ENCODE data around the gene RNF114. TPM values are rescaled to one million over a fixed set of nuclear protein-coding genes. Genes with fewer than 3 reads are reported as not detected.
"Not testable (repeated sequence)": the region's sequence is repeated elsewhere in the genome, so short reads cannot be mapped to it uniquely, and the experiment has no call there.

RNF114 gene
- total RNA-seq, 8 experiments from 2014 or later = 27.8 to 125 (median 46.0) TPM

DNA sequence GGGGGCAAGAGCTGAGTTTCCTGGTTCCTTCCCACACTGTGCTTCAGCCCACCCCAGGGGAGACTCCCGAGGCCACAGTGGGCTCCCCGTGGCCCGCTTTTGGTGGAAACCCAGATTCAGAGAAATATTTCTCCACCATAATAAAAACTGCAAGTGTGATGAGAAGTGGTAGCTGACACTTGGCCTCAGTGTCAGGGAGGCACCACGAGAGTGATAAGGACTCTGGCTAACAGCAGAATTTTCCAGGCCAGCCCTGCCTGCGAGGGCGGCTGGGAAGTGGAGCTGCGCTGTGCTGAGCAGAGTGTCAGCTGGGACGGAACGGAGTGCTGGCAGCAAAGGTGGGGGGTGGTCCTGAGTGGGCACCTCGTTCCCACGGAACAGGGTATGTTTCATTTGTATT, 43.4 kb upstream of the RNF114 start:
- no peak overlapping the region for H3K4me3 ChIP-seq
- H3K27ac ChIP-seq = no peak overlapping the region
- peaks cover 42 to 46% of the 10 kb centered on the region in 2 donors for H3K4me1 ChIP-seq (replicated peaks in 1 of 2)
- in situ Hi-C loops (cut with MboI; ENCODE audit: low pct_unique_long_range_greater_than_20kb in 2 of 9, low sequenced_read_pairs in 9 of 9, unreplicated experiment in 9 of 9) = loop anchor here in 5 of 9 experiments (25.0 kb wide), 2 partner anchors 281 to 556 kb away; no protein-coding TSS in a partner anchor
- WGBS, 10 experiments = 20 to 95% (median 91%) methylated on average over 1 to 11 of the region's 11 CpGs; no CpG with 5 or more reads in 3 of the 10 experiments
- peak in 2 of 8 experiments; percentile 19 to 22 for ATAC-seq (replicated peaks in 6 of 8)

DNA sequence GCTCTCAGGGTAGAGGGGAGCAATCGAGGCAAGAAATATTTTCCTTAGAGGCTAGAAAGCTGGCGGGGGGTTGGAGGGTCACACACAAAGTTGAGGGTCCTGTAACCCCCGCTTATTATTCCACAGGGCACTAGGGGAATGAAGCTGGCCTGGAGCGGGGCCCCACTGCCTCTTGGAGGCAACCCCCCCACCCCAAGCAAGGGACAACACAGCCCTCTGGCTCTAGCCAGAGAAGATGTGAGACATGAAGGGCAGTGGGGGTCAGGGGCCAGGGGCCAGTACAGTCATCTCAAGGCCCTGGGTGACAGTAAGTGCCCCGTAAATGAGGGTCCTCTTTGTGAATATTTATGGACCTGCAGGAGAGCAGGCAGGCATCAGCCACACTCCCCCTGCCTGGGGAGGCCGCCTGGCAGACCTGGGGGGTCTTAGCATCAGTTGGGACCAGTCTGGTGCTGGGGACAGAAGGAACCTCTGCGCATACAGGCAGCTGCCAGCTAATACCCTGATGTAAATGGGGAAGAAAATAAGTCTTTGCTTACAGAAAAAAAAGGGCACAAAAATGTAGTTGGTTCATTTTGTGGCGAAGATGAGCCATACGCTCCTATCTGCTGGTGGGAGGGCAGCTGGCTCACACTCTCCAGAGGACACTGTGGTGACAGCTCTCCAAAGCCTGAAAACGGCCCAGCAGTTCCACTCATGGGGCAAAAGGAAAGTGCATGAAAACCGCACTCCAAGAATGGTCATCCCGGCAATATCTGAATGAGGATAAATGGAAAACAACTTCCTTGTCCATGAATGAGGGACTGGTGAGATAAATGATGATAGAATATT, 42.7 kb upstream of the RNF114 start:
- in situ Hi-C loops (cut with MboI; ENCODE audit: low pct_unique_long_range_greater_than_20kb in 2 of 9, low sequenced_read_pairs in 9 of 9, unreplicated experiment in 9 of 9) = loop anchor here in 5 of 9 experiments (25.0 kb wide), 2 partner anchors 281 to 556 kb away; no protein-coding TSS in a partner anchor
- peaks cover 38 to 42% of the 10 kb centered on the region in 2 donors for H3K4me1 ChIP-seq (replicated peaks in 1 of 2)
- ATAC-seq (replicated peaks in 6 of 8) = no peak
- H3K27ac ChIP-seq = no peak overlapping the region
- WGBS, 10 experiments = 36 to 90% (median 70%) methylated on average over 2 to 9 of the region's 12 CpGs; no CpG with 5 or more reads in 1 of the 10 experiments
- no peak overlapping the region for H3K4me3 ChIP-seq

DNA sequence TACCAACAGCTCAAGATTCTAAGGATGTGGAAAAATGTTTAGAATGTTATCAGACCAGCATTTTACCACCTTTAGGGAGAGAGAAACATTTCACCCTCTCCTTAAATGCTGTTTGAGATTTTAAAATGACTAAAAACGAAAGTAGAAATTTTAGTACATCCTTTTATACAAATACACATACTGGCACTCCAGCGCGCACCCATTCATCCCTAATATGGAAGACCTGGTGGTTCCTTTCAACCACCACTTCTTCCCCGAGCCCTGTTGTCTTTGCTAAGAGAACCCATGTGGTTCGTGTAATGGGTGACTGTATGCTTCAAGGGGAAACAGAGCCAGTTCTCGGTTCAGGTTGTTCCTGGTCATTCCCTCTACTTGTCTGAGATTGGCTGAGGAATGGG, 42.1 kb upstream of the RNF114 start:
- Histone ChIP-seq H3K4me1 (replicated peaks in 1 of 2) (peaks cover 33 to 37% of the 10 kb centered on the region in 2 donors), H3K27ac (no peak overlapping the region), H3K4me3 (no peak overlapping the region)
- WGBS, 10 experiments = 43 to 92% (median 84%) methylated on average over 3 to 6 of the region's 6 CpGs; no CpG with 5 or more reads in 2 of the 10 experiments
- no peak for ATAC-seq (replicated peaks in 6 of 8)
- in situ Hi-C loops (cut with MboI; ENCODE audit: low pct_unique_long_range_greater_than_20kb in 2 of 9, low sequenced_read_pairs in 9 of 9, unreplicated experiment in 9 of 9) = loop anchor here in 5 of 9 experiments (25.0 kb wide), 2 partner anchors 282 to 557 kb away; no protein-coding TSS in a partner anchor

DNA sequence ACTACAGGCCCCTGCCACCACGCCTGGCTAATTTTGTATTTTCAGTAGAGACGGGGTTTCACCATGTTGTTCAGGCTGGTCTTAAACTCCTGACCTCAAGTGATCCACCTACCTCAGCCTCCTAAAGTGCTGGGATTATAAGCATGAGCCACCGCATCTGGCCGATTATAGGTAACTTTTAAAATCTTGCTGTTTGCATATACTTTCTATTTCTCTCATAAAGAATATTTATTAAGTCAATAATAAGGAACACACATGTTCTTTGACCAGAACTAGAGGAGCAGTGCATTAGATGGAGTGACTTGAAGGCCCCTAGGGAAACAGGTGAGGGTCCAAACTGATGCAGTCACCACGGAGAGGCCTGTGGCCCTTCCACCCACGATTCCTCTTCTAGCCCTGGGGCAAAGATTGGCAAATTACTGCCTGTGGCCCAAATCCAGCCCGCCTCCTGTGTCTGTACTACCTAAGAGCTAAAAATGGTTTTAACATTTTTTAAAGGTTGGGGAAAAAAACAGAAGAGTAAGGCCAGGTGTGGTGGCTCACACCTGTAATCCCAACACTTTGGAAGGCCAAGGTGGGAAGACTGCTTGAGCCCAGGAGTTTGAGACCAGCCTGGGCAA, 40.6 kb upstream of the RNF114 start:
- H3K4me1 ChIP-seq (replicated peaks in 1 of 2) = peaks cover 28 to 32% of the 10 kb centered on the region in 2 donors
- not testable (repeated sequence) for ATAC-seq (replicated peaks in 6 of 8); H3K4me3 ChIP-seq; H3K27ac ChIP-seq
- in situ Hi-C loops (cut with MboI; ENCODE audit: low pct_unique_long_range_greater_than_20kb in 2 of 9, low sequenced_read_pairs in 9 of 9, unreplicated experiment in 9 of 9) = loop anchor here in 5 of 9 experiments (25.0 kb wide), 2 partner anchors 283 to 558 kb away; no protein-coding TSS in a partner anchor
- WGBS, 10 experiments = 80 to 100% (median 90%) methylated on average over 1 to 5 of the region's 7 CpGs; no CpG with 5 or more reads in 2 of the 10 experiments

DNA sequence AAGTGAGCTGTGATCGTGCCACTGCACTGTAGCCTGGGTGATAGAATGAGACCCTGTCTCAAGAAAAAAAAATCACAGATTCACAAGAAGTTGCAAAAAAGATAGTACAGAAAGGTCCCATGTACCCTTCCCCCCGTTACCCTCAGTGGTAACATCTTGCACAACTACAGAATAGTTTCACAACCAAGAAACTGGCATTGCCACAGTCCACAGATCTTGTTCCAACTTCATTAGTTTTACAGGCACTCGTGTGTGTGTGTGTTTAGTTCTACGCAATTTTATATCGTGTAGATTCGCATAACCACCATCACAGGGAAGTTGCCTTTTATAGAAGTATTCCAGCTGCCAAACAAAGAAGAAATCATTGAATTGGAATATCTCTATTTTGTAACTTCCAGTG, 40.0 kb upstream of the RNF114 start:
- Histone ChIP-seq H3K27ac (no peak overlapping the region), H3K4me3 (no peak overlapping the region), H3K4me1 (replicated peaks in 1 of 2) (peaks cover 22 to 26% of the 10 kb centered on the region in 2 donors)
- in situ Hi-C loops (cut with MboI; ENCODE audit: low pct_unique_long_range_greater_than_20kb in 2 of 9, low sequenced_read_pairs in 9 of 9, unreplicated experiment in 9 of 9) = loop anchor here in 5 of 9 experiments (25.0 kb wide), 2 partner anchors 284 to 559 kb away; no protein-coding TSS in a partner anchor
- ATAC-seq (replicated peaks in 6 of 8) = no peak
- WGBS, 10 experiments = 50 to 100% (median 81%) methylated on average over 1 to 6 of the region's 6 CpGs; no CpG with 5 or more reads in 2 of the 10 experiments

DNA sequence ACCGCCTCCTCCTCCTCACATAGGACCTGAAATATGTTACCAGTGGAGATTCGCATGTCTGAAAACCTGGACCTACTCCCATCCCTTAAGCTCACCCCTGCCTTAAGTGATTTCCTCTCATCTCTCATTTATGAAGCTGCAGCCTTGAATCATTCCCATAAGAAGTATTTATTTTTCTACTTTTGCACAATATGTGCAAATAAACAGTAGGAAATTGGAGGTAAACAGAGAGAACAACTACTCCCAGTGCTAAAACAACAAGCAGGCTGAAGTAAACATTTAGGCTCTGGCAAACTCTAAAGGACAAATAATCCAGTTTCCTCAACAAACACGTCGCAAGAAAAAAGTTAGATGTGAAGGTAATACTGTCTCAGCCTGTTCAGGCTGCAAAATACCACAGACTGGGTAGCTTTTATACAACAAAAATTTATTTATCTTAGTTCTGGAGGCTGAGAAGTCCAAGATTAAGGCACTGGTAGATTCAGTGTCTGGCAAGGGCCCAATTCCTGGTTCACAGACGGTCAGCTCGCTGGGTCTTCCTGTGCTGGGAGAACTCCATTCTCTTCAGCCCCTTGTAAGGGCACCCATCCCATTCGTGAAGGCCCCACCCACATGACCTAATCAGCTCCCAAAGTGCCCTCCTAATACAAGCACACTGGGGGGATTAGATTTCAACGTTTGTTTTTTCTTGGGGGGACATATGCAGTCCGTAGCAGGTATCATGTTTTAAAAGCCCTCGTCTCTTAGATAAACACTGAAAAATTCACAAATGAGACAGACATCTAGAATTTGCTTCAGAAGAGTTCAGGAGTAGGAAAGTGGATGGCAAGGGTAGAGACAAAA, 36.4 kb upstream of the RNF114 start:
- no peak for ATAC-seq (replicated peaks in 6 of 8)
- Histone ChIP-seq H3K4me3 (no peak overlapping the region), H3K27ac (no peak overlapping the region), H3K4me1 (replicated peaks in 1 of 2) (no peaks in the 10 kb centered on the region)
- in situ Hi-C loops (cut with MboI; ENCODE audit: low pct_unique_long_range_greater_than_20kb in 2 of 9, low sequenced_read_pairs in 9 of 9, unreplicated experiment in 9 of 9) = loop anchor here in 5 of 9 experiments (25.0 kb wide), 2 partner anchors 287 to 562 kb away; no protein-coding TSS in a partner anchor
- WGBS, 10 experiments = 67 to 94% (median 77%) methylated on average over 2 to 6 of the region's 10 CpGs

DNA sequence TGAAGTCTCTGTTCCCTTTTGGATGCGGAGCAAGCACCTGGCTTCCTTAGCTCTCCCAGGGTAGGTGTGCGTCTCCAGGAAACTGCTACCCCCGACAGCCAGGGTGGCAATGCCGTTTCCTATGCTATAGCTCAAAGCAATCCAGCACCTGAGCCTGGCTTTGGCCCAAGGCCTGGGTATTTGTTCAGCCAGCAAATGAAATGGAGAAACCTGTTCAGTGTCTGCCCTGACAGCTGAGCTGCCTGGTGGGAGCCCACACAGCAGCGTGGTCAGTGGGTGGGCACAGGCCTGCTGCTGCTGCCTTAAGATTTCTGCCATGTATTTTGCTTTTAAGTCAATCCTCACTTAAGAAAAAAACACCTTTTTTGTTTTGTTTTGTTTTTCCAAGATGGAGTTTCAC, 34.6 kb upstream of the RNF114 start:
- Histone ChIP-seq H3K27ac (no peak overlapping the region), H3K4me3 (no peak overlapping the region), H3K4me1 (replicated peaks in 1 of 2) (no peaks in the 10 kb centered on the region)
- ATAC-seq (replicated peaks in 6 of 8) = no peak
- in situ Hi-C loops (cut with MboI; ENCODE audit: low pct_unique_long_range_greater_than_20kb in 2 of 9, low sequenced_read_pairs in 9 of 9, unreplicated experiment in 9 of 9) = no loop called here
- 50 to 100% (median 100%) methylated on average over 1 to 5 of the region's 5 CpGs; no CpG with 5 or more reads in 2 of the 10 experiments for WGBS, 10 experiments

DNA sequence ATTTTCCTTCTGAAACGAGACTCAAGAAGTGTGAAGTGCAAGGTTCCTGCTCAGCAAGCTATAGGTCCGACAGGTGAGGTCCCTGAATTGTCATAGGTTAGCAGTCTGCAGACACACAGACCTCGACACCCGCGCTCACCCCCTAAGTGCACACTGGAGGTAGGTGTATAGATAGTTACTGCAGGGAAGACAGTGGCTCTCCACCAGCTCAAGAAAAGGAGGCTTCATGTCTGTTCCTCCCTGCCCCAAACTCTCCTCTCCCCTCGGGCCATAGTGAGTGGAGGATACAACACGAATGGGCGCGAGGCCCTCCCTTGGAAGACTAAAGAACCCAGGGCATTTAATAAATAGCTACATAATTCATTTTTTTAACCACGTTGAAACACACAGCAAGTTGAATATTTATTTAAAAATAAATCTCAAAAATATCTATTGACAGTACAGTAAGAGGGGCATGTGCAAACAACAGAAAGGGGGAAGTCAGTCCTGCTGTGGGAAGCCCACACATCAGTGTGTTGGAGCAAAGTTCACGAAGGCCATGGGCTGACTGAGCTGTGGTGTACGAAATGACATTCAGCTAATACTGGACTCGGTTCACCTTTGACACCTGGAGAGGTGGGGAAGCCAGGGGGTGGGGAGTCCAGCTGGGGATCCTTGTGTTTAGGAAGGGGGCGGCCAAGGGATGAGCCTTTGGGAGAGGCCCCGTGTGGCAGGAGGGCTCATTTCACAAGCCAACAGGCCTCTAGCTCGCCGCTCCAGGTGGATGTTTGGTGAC, 31.6 kb upstream of the RNF114 start:
- in situ Hi-C loops (cut with MboI; ENCODE audit: low pct_unique_long_range_greater_than_20kb in 2 of 9, low sequenced_read_pairs in 9 of 9, unreplicated experiment in 9 of 9) = no loop called here
- no peak for ATAC-seq (replicated peaks in 6 of 8)
- H3K4me1 ChIP-seq (replicated peaks in 1 of 2) = peaks cover 0 to 3% of the 10 kb centered on the region in 2 donors
- WGBS, 10 experiments = 14 to 99% (median 92%) methylated on average over 1 to 10 of the region's 17 CpGs
- H3K27ac ChIP-seq = no peak overlapping the region
- H3K4me3 ChIP-seq = no peak overlapping the region

DNA sequence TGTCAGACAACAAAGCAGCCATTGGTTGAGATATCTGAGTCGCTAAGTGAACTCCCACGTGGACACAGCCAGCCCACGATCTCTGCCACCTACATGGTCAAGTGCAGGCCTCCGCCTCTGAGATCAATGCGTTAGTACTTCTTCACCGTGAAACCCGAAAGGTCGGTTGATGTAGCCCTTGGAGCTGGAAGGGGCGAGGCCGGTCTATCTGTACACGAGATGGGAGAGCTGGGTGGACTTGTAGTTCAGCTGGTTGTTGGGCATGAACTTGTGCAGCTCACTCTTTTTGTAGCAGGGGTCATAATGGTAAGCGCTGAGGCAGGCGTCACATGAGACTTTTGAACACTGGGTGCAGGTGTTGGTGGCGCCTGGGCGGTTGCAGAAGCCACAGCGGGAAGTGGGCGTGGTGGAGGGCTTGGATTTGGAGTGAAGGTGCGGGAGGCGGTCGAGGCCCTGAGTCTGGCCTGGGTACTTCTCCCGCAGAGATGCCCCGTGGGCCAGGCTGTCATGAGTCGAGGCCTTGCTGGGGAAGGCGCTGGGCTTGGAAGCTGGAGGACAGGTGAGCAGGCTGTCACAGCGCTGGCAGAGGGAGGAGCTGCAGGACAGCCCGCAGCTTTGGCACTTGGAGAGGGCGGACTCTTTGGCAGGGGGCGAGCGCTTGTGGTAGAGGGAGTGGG, 30.6 kb upstream of the RNF114 start:
- no peak overlapping the region for H3K27ac ChIP-seq
- WGBS, 10 experiments = 70 to 100% (median 96%) methylated on average over 1 to 17 of the region's 29 CpGs; no CpG with 5 or more reads in 1 of the 10 experiments
- ATAC-seq (replicated peaks in 6 of 8) = peak in 3 of 8 experiments; percentile 7 to 19 (median 8)
- in situ Hi-C loops (cut with MboI; ENCODE audit: low pct_unique_long_range_greater_than_20kb in 2 of 9, low sequenced_read_pairs in 9 of 9, unreplicated experiment in 9 of 9) = no loop called here
- no peak overlapping the region for H3K4me3 ChIP-seq
- peaks cover 4 to 9% of the 10 kb centered on the region in 2 donors for H3K4me1 ChIP-seq (replicated peaks in 1 of 2)

DNA sequence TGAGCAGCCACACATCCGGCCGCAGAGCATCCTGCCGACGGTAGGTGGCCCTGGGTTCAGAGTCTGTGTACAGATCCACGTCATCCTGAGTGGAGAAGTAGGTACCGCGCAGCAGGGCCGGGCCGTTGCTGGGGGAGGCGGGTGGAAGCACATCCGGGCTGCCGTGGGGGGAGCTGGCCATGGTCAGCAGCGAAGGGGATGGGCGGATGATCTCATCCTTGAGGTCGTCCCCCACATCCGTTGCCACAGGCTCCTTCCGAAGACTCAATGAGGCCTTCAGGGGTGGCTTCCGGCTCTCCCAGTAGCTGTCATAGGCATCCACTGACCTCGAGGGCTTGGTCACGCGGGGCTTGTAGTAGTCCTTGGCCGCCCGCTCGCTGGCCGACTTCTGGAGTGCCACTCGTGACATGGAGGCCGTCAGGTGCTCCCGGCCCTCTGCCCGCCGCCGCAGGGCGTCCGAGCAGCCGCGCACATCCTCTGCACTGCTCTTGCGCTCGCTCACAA, 30.0 kb upstream of the RNF114 start:
- H3K4me1 ChIP-seq (replicated peaks in 1 of 2) = peaks cover 4 to 9% of the 10 kb centered on the region in 2 donors
- in situ Hi-C loops (cut with MboI; ENCODE audit: low pct_unique_long_range_greater_than_20kb in 2 of 9, low sequenced_read_pairs in 9 of 9, unreplicated experiment in 9 of 9) = no loop called here
- H3K4me3 ChIP-seq = no peak overlapping the region
- peak in 5 of 8 experiments; percentile 19 to 50 (median 37) for ATAC-seq (replicated peaks in 6 of 8)
- H3K27ac ChIP-seq = no peak overlapping the region
- WGBS, 10 experiments = 100% methylated on average over 3 of the region's 37 CpGs; no CpG with 5 or more reads in 9 of the 10 experiments

DNA sequence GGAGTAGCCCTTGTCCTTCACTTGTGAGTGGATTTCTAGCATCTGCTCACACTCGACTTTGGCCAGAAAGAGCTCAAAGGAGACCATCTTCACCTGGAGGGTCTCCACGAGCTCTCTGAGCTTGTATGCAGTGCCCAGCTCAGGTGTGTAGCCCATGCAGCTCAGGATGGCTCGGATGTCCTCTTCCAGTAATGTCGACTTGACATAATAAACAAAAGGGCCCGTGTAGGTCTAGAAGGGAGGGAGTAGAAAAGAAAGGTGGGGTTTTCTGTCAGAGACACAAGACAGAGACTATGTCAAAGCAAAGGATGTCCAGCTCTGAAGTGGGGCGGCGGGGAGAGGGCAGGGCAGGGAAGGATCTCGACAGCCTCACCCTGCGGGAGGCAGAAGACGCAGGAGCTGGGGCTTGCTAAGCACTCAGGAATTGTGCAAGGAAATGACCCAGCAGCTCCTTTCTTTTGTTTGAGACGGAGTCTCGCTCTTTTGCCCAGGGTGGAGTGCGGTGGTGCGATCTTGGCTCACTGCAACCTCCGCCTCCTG, 29.5 kb upstream of the RNF114 start:
- H3K27ac ChIP-seq = no peak overlapping the region
- in situ Hi-C loops (cut with MboI; ENCODE audit: low pct_unique_long_range_greater_than_20kb in 2 of 9, low sequenced_read_pairs in 9 of 9, unreplicated experiment in 9 of 9) = no loop called here
- H3K4me3 ChIP-seq = no peak overlapping the region
- ATAC-seq (replicated peaks in 6 of 8) = peak in 1 of 8 experiments; percentile 12
- 76 to 87% (median 83%) methylated on average over 1 to 13 of the region's 15 CpGs; no CpG with 5 or more reads in 5 of the 10 experiments for WGBS, 10 experiments
- H3K4me1 ChIP-seq (replicated peaks in 1 of 2) = peaks cover 4 to 9% of the 10 kb centered on the region in 2 donors
